Measurements from ENCODE around the gene CHCHD3. TPM values are rescaled to one million over a fixed set of nuclear protein-coding genes. Genes with fewer than 3 reads are reported as not detected.

CHCHD3 gene
- total and polyA plus RNA-seq, 4 donors: 29.1 to 50.3 (median 36.0) TPM

DNA sequence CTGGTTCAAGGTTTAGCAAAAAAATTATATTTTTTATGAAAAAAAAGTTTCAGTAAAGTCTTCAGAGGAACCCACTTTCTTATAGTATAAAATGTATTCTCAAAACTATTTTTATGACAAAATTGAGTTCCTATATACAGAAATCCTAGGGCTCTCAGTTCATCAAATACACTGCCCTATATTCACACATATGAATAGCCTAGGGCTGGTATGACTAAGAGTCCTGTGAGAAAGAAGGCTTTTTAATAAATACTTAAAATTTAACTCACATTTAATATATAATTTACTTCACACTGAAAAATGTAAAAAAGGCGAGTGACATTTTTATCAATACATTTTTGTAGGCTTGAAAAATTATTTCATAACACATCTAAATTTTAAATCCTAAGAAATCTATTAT, 16.6 kb downstream of the CHCHD3 start:
- no peaks in the 10 kb centered on the region for H3K36me3 ChIP-seq (ENCODE audit: control insufficient read depth in 1 of 2, insufficient read depth in 2 of 2, low read length in 1 of 2)
- intact Hi-C loops (cut with DNase I): no loop called here
- 96 to 97% methylated on average over 1 of the region's 1 CpG for WGBS, 2 donors
- H3K27ac ChIP-seq (ENCODE audit: low read depth in 1 of 2, low read length in 2 of 2): no peak overlapping the region
- no peaks in the 10 kb centered on the region for H3K27me3 ChIP-seq (ENCODE audit: control insufficient read depth in 1 of 2, insufficient read depth in 2 of 2, low read length in 1 of 2)
- H3K4me3 ChIP-seq (ENCODE audit: low read length in 2 of 2): no peak overlapping the region
- ATAC-seq (ENCODE audit: low FRiP score) (no peak), DNase-seq (no peak)
- no peaks in the 10 kb centered on the region for H3K9me3 ChIP-seq (ENCODE audit: control insufficient read depth, low read length)
- H3K4me1 ChIP-seq (ENCODE audit: control insufficient read depth in 1 of 2, insufficient read depth in 2 of 2, low read length in 2 of 2): no peaks in the 10 kb centered on the region

DNA sequence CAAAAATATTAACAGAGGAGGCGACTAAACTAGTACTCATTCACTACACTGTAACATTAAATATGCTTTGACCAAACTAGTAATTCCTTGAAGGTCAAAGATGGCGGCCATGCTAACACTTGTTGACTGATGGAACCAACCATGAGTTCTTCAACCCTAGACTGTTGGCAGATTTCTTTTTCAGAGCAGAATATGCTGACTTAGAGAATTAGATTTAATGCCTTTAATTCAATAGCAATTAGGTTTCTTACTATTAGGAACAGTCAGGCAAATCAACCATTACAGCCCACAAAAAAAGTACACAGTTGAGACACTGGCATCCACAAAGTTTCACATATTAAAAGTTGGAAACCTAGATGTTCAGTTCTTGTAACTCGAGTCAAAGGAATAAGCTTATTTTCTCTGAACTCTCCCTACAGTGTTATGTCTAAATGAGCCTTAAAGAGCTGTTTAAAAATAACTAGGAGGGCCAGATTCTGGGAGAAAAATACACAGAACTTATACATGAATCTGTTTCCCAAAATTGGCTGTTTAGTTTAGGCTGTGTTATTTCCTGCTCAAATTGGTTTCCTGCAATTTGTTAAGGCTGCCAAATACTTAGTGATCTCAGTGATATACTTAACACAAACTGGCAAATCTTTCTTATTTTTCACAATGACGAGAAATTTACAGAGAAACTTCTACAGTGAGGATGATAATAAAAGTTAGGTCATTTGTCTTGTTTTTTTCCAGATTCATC, 17.6 kb downstream of the CHCHD3 start:
- intact Hi-C loops (cut with DNase I): no loop called here
- Histone ChIP-seq H3K27ac (ENCODE audit: low read depth in 1 of 2, low read length in 2 of 2) (no peak overlapping the region), H3K9me3 (ENCODE audit: control insufficient read depth, low read length) (no peaks in the 10 kb centered on the region), H3K4me3 (ENCODE audit: low read length in 2 of 2) (no peak overlapping the region), H3K36me3 (ENCODE audit: control insufficient read depth in 1 of 2, insufficient read depth in 2 of 2, low read length in 1 of 2) (no peaks in the 10 kb centered on the region), H3K4me1 (ENCODE audit: control insufficient read depth in 1 of 2, insufficient read depth in 2 of 2, low read length in 2 of 2) (no peaks in the 10 kb centered on the region), H3K27me3 (ENCODE audit: control insufficient read depth in 1 of 2, insufficient read depth in 2 of 2, low read length in 1 of 2) (no peaks in the 10 kb centered on the region)
- DNase-seq: no peak
- WGBS, 2 donors: 53 to 60% methylated on average over 4 of the region's 4 CpGs
- ATAC-seq (ENCODE audit: low FRiP score): no peak

DNA sequence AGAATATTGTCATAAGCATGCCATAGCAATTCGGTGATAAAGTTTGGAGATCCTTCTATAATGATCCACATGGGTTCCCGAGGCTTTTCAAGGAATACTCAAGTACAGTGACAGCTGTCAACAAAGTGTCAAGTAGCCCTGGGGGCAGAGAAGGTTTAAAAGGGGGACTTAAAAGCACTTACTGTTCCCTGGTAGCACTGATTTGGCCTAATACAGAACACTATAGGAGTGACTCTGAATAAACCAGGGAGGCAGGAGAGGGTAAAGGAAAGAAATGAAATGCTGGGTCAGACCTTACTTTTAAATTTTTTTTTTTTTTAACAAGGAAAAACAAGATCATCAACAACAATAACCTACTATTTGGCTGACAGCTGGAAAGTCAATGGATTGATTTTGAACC, 20.1 kb downstream of the CHCHD3 start:
- ATAC-seq (ENCODE audit: low FRiP score) (no peak), DNase-seq (no peak)
- Histone ChIP-seq H3K4me1 (ENCODE audit: control insufficient read depth in 1 of 2, insufficient read depth in 2 of 2, low read length in 2 of 2) (no peaks in the 10 kb centered on the region), H3K4me3 (ENCODE audit: low read length in 2 of 2) (no peak overlapping the region), H3K27me3 (ENCODE audit: control insufficient read depth in 1 of 2, insufficient read depth in 2 of 2, low read length in 1 of 2) (no peaks in the 10 kb centered on the region), H3K27ac (ENCODE audit: low read depth in 1 of 2, low read length in 2 of 2) (no peak overlapping the region), H3K36me3 (ENCODE audit: control insufficient read depth in 1 of 2, insufficient read depth in 2 of 2, low read length in 1 of 2) (no peaks in the 10 kb centered on the region), H3K9me3 (ENCODE audit: control insufficient read depth, low read length) (no peaks in the 10 kb centered on the region)
- WGBS, 2 donors: 81 to 86% methylated on average over 2 of the region's 2 CpGs
- intact Hi-C loops (cut with DNase I): no loop called here

DNA sequence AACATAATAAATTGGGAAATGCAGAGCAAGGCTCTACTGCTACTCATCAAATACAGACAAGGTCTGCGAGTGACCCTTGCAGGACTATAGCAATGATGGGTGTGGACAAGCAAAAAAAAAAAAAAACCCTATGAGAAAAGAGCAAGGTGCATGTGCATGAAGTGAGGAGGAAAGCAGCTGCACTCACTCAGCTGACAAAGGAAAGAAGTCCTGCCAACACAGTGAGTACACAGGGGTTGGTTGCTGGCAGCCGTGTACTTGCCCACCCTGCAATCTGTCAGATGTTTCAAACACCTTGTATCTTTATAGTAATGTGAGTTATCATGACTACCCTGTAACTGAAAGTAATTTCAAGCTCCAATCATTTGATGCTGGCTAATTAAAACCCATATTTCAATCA, 20.5 kb downstream of the CHCHD3 start:
- no peak for ATAC-seq (ENCODE audit: low FRiP score)
- no peak for DNase-seq
- Histone ChIP-seq H3K9me3 (ENCODE audit: control insufficient read depth, low read length) (no peaks in the 10 kb centered on the region), H3K4me1 (ENCODE audit: control insufficient read depth in 1 of 2, insufficient read depth in 2 of 2, low read length in 2 of 2) (no peaks in the 10 kb centered on the region), H3K27ac (ENCODE audit: low read depth in 1 of 2, low read length in 2 of 2) (no peak overlapping the region), H3K4me3 (ENCODE audit: low read length in 2 of 2) (no peak overlapping the region), H3K36me3 (ENCODE audit: control insufficient read depth in 1 of 2, insufficient read depth in 2 of 2, low read length in 1 of 2) (no peaks in the 10 kb centered on the region), H3K27me3 (ENCODE audit: control insufficient read depth in 1 of 2, insufficient read depth in 2 of 2, low read length in 1 of 2) (no peaks in the 10 kb centered on the region)
- intact Hi-C loops (cut with DNase I): no loop called here
- whole genome bisulfite sequencing, 2 donors: 96 to 98% methylated on average over 2 of the region's 2 CpGs

DNA sequence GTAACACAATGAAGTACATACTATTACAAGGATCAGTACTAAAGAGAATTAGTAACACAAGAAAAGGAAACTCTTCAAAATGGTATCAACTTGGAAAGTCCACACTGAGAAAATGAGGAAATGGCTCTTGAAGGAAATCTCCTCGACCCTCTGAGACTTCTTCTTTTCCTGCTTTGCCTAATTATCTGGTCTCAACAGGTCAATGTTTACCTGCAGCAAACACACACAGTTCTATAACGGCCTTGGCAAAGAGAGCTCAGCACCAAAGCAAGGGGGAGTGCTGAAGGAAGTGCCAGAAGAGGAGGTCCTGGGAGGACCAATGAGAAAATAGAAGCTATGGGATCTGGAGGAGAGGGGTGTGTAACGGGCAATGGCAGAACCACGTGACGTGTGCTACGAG, 21.9 kb downstream of the CHCHD3 start:
- no peak for ATAC-seq (ENCODE audit: low FRiP score)
- WGBS, 2 donors: 93 to 94% methylated on average over 6 of the region's 6 CpGs
- H3K36me3 ChIP-seq (ENCODE audit: control insufficient read depth in 1 of 2, insufficient read depth in 2 of 2, low read length in 1 of 2): no peaks in the 10 kb centered on the region
- no peaks in the 10 kb centered on the region for H3K4me1 ChIP-seq (ENCODE audit: control insufficient read depth in 1 of 2, insufficient read depth in 2 of 2, low read length in 2 of 2)
- no peaks in the 10 kb centered on the region for H3K9me3 ChIP-seq (ENCODE audit: control insufficient read depth, low read length)
- no peak overlapping the region for H3K4me3 ChIP-seq (ENCODE audit: low read length in 2 of 2)
- no peaks in the 10 kb centered on the region for H3K27me3 ChIP-seq (ENCODE audit: control insufficient read depth in 1 of 2, insufficient read depth in 2 of 2, low read length in 1 of 2)
- intact Hi-C loops (cut with DNase I): no loop called here
- no peak for DNase-seq
- H3K27ac ChIP-seq (ENCODE audit: low read depth in 1 of 2, low read length in 2 of 2): no peak overlapping the region

DNA sequence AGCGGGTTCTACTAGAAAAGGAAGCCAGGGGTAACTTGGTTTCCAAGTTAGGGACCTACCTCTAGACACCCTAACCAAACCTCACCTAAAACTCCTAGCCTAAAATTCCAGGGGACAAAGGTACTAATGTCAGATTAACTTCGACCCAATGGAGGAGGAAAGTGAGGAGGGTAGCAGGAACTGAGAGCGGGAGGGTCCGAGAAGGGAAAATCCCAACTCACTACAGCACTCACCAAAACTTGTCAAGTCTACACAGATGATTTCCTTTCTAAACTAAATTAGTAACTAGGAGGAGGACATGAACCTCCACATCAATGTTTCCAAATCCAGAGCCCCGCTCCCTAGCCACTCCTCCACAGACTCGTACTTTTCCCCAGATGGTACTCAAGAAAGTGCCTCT, 22.6 kb downstream of the CHCHD3 start:
- DNase-seq (no peak), ATAC-seq (ENCODE audit: low FRiP score) (no peak)
- Histone ChIP-seq H3K4me1 (ENCODE audit: control insufficient read depth in 1 of 2, insufficient read depth in 2 of 2, low read length in 2 of 2) (peaks cover 0 to 4% of the 10 kb centered on the region in 2 donors), H3K27ac (ENCODE audit: low read depth in 1 of 2, low read length in 2 of 2) (no peak overlapping the region), H3K4me3 (ENCODE audit: low read length in 2 of 2) (no peak overlapping the region), H3K27me3 (ENCODE audit: control insufficient read depth in 1 of 2, insufficient read depth in 2 of 2, low read length in 1 of 2) (no peaks in the 10 kb centered on the region), H3K36me3 (ENCODE audit: control insufficient read depth in 1 of 2, insufficient read depth in 2 of 2, low read length in 1 of 2) (no peaks in the 10 kb centered on the region), H3K9me3 (ENCODE audit: control insufficient read depth, low read length) (no peaks in the 10 kb centered on the region)
- 97 to 99% methylated on average over 6 of the region's 6 CpGs for WGBS, 2 donors
- intact Hi-C loops (cut with DNase I): no loop called here

DNA sequence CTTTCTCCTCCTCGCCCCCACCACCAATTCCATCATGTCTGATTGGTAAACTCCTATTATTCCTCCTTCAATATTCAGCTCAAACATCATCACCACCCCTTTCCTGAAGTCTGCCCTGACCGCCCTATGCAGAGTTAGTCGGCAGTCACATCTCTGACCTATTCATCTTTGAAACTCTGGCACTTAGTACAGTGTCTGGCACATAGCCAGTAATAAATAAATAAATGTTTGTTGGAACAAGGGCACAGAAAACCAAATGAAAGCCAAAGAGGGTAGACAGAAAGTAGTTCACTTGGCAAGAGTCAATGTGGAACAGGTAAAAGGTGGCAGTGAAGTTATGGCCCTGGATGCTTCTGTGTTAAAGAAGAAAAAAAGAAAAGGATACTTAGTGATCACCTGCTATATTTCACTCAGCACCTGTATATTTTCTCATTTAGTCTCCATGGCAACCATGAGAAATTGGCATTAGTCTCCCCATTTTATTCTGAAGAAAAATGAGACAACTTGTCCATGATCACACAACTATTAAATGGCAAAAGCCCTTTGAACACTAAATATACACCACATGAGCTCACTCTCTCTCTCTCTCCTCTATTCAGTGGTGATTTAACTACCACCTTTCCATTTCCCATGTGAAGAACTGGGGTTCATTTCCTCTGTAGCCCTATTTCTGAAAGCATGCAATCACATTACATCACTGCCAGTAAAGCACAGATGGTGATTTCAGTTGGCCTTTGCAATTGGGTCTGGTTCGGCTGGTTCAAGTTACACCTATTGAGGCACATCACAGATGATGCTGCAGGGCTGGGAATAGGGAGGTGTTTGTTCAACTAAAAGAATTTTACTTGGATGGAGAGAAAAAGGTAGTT, 25.3 kb downstream of the CHCHD3 start:
- ATAC-seq (ENCODE audit: low FRiP score): no peak
- peaks cover 0 to 15% of the 10 kb centered on the region in 2 donors for H3K4me1 ChIP-seq (ENCODE audit: control insufficient read depth in 1 of 2, insufficient read depth in 2 of 2, low read length in 2 of 2)

DNA sequence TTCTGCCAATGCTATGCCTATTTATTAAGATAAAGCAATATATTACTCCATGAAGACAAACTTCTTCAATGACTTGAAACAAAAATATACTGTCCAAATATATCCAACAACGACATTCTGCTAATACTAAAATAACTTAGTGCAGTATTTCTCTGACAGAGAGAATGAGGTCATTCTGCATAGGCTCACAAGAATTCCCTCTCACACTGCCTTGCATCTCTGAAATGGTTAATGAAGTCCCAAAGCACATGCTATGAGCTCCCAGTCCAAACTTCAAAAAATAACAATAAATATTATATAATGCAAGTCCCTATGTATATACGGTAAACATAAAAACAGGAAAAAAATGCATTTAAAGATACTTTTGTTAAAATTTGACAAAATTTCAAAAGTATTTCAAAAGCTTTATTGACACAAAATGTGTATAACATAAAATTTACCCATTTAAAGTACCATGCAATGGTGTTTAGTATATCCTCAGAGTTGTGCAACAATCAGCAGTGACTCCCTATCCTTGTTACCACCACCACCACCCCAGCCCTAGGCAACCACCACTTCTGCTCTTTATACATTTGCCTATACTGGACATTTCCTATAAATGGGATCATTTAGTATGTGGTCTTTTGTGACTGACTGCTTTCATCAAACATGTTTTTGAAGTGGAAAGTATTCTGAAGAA, 27.6 kb downstream of the CHCHD3 start:
- no peak for DNase-seq
- Histone ChIP-seq H3K36me3 (ENCODE audit: control insufficient read depth in 1 of 2, insufficient read depth in 2 of 2, low read length in 1 of 2) (no peaks in the 10 kb centered on the region), H3K27me3 (ENCODE audit: control insufficient read depth in 1 of 2, insufficient read depth in 2 of 2, low read length in 1 of 2) (no peaks in the 10 kb centered on the region), H3K9me3 (ENCODE audit: control insufficient read depth, low read length) (no peaks in the 10 kb centered on the region), H3K27ac (ENCODE audit: low read depth in 1 of 2, low read length in 2 of 2) (peak overlapping the region in 1 of 2 donors; percentile 10), H3K4me3 (ENCODE audit: low read length in 2 of 2) (no peak overlapping the region), H3K4me1 (ENCODE audit: control insufficient read depth in 1 of 2, insufficient read depth in 2 of 2, low read length in 2 of 2) (peaks cover 0 to 19% of the 10 kb centered on the region in 2 donors)
- 31 to 38% methylated on average over 2 of the region's 2 CpGs for WGBS, 2 donors
- no peak for ATAC-seq (ENCODE audit: low FRiP score)
- intact Hi-C loops (cut with DNase I): no loop called here

More for the DNA sequence above, 25.3 kb downstream of the CHCHD3 start:
- Histone ChIP-seq H3K27ac (ENCODE audit: low read depth in 1 of 2, low read length in 2 of 2) (no peak overlapping the region), H3K27me3 (ENCODE audit: control insufficient read depth in 1 of 2, insufficient read depth in 2 of 2, low read length in 1 of 2) (no peaks in the 10 kb centered on the region), H3K9me3 (ENCODE audit: control insufficient read depth, low read length) (no peaks in the 10 kb centered on the region), H3K36me3 (ENCODE audit: control insufficient read depth in 1 of 2, insufficient read depth in 2 of 2, low read length in 1 of 2) (no peaks in the 10 kb centered on the region), H3K4me3 (ENCODE audit: low read length in 2 of 2) (no peak overlapping the region)
- DNase-seq: no peak
- WGBS, 2 donors: 88 to 93% methylated on average over 4 of the region's 4 CpGs
- intact Hi-C loops (cut with DNase I): no loop called here

Measured in aorta (tissue), 5 donors.